ENCODE data around the gene GATA5.

Gene GATA5

GRCh38 chr20:62448788-62449187 lies 27.0 kb downstream of the GATA5 start (continued):
- TF ChIP-seq ZNF544 (tag by site-specific recombination; IDR thresholded peaks at IDR 0.05): no peak

- CTCF ChIA-PET: interaction anchor here (0.5 kb wide), 1 partner anchor 103 kb away, joined by 3 read pairs; no protein-coding TSS in a partner anchor
- no peak overlapping the region for H3K27ac ChIP-seq (ENCODE audit: extremely low read depth, low read depth, low read length)
- H3K36me3 ChIP-seq (ENCODE audit: control insufficient read depth in 2 of 2, insufficient read depth in 1 of 2, low read length in 2 of 2): no peaks in the 10 kb centered on the region
- H3K9me3 ChIP-seq (ENCODE audit: control insufficient read depth, insufficient read depth, low read depth, low read length): no peaks in the 10 kb centered on the region
- H3K4me3 ChIP-seq (ENCODE audit: low read depth, low read length): no peak overlapping the region
- no peak for TF ChIP-seq ZNF214 (tag by site-specific recombination; IDR thresholded peaks at IDR 0.05; ENCODE audit: borderline replicate concordance)
- peak; percentile 25; the same call in 1 of the 2 replicates for TF ChIP-seq ZBTB21 (tag by site-specific recombination; IDR thresholded peaks at IDR 0.05)
- TF ChIP-seq SP2 (tag by site-specific recombination; IDR thresholded peaks at IDR 0.05): no peak
- TF ChIP-seq ZNF629 (tag by site-specific recombination; IDR thresholded peaks at IDR 0.05): peak; percentile 45
- peak; percentile 59 for TF ChIP-seq ZBTB8A (tag by site-specific recombination; IDR thresholded peaks at IDR 0.05)
- no peaks in the 10 kb centered on the region for H3K4me1 ChIP-seq (ENCODE audit: control insufficient read depth, insufficient read depth, low read length)
- POLR2A ChIA-PET: no interaction called here
Observed at GRCh38 chr20:62448038-62448437, 27.8 kb downstream of the GATA5 start.

- Histone ChIP-seq H3K9me3 (ENCODE audit: control insufficient read depth, insufficient read depth, low read depth, low read length) (no peaks in the 10 kb centered on the region), H3K4me3 (ENCODE audit: low read depth, low read length) (no peak overlapping the region), H3K4me1 (ENCODE audit: control insufficient read depth, insufficient read depth, low read length) (no peaks in the 10 kb centered on the region), H3K36me3 (ENCODE audit: control insufficient read depth in 2 of 2, insufficient read depth in 1 of 2, low read length in 2 of 2) (no peaks in the 10 kb centered on the region), H3K27ac (ENCODE audit: extremely low read depth, low read depth, low read length) (no peak overlapping the region)
- POLR2A ChIA-PET: no interaction called here
- CTCF ChIA-PET: no interaction called here
- TF ChIP-seq KLF8 (tag by site-specific recombination; IDR thresholded peaks at IDR 0.05) (0 out of 2 replicates have a peak, but pooled peaks have one; percentile 14), ZNF473 (tag by site-specific recombination; IDR thresholded peaks at IDR 0.05) (no peak)
Observed at GRCh38 chr20:62446888-62447869, 28.6 kb downstream of the GATA5 start.

GRCh38 chr20:62446481-62446880 lies 29.3 kb downstream of the GATA5 start:
- CTCF ChIA-PET: no interaction called here

GRCh38 chr20:62445553-62446340 lies 30.0 kb downstream of the GATA5 start:
- CTCF ChIA-PET: no interaction called here
- H3K9me3 ChIP-seq (ENCODE audit: control insufficient read depth, insufficient read depth, low read depth, low read length): no peaks in the 10 kb centered on the region
- no peaks in the 10 kb centered on the region for H3K4me1 ChIP-seq (ENCODE audit: control insufficient read depth, insufficient read depth, low read length)
- POLR2A ChIA-PET: no interaction called here
- TF ChIP-seq ZBTB20 (tag by site-specific recombination; IDR thresholded peaks at IDR 0.05): 0 out of 2 replicates have a peak, but pooled peaks have one; percentile 37
- TF ChIP-seq ZNF175 (tag by site-specific recombination; IDR thresholded peaks at IDR 0.05): no peak
- no peaks in the 10 kb centered on the region for H3K36me3 ChIP-seq (ENCODE audit: control insufficient read depth in 2 of 2, insufficient read depth in 1 of 2, low read length in 2 of 2)
- H3K27ac ChIP-seq (ENCODE audit: extremely low read depth, low read depth, low read length): no peak overlapping the region
- no peak overlapping the region for H3K4me3 ChIP-seq (ENCODE audit: low read depth, low read length)

More at GRCh38 chr20:62446481-62446880, 29.3 kb downstream of the GATA5 start:
- H3K4me3 ChIP-seq (ENCODE audit: low read depth, low read length): no peak overlapping the region
- H3K27ac ChIP-seq (ENCODE audit: extremely low read depth, low read depth, low read length): no peak overlapping the region
- no peaks in the 10 kb centered on the region for H3K9me3 ChIP-seq (ENCODE audit: control insufficient read depth, insufficient read depth, low read depth, low read length)
- H3K36me3 ChIP-seq (ENCODE audit: control insufficient read depth in 2 of 2, insufficient read depth in 1 of 2, low read length in 2 of 2): no peaks in the 10 kb centered on the region
- no peak for TF ChIP-seq PRDM6 (tag by site-specific recombination; IDR thresholded peaks at IDR 0.05)
- TF ChIP-seq ZIC2 (tag by site-specific recombination; IDR thresholded peaks at IDR 0.05): peak; percentile 76
- TF ChIP-seq ZNF202 (tag by site-specific recombination; IDR thresholded peaks at IDR 0.05; ENCODE audit: borderline replicate concordance): no peak
- no peak for TF ChIP-seq FEZF1 (tag by site-specific recombination; IDR thresholded peaks at IDR 0.05)
- H3K4me1 ChIP-seq (ENCODE audit: control insufficient read depth, insufficient read depth, low read length): no peaks in the 10 kb centered on the region
- POLR2A ChIA-PET: no interaction called here

Measured in HEK293 (cell line).